Keratinocyte (primary cell): Measurements from ENCODE around the gene CARM1. TPM values are rescaled to one million over a fixed set of nuclear protein-coding genes. Genes with fewer than 3 reads are reported as not detected.

Source experiments
- DNase-seq: peaks from one replicate; pipeline ENCODE4 v3.0.0-alpha.2; 2011; ENCODE audit warnings: low read depth, missing footprints, low spot score
- FAIRE-seq: peaks from 2 replicates; lab custom pipeline; 2011; peaks lifted over from hg19 to GRCh38; lab: Jason Lieb, UNC
- H2AFZ ChIP-seq: 2 replicates; pipeline ENCODE4 v1.6.0; 2012; ENCODE audit warnings: low read length, control low read depth, inconsistent platforms; ENCODE audit not compliant: control insufficient read depth
- H3K27ac ChIP-seq: 2 replicates; pipeline ENCODE4 v1.5.1; 2011; ENCODE audit warnings: low read length; ENCODE audit not compliant: control insufficient read depth, insufficient read depth
- H3K27me3 ChIP-seq: 3 replicates; pipeline ENCODE4 v1.6.0; 2011; ENCODE audit warnings: low read length; ENCODE audit not compliant: control insufficient read depth, insufficient read depth; ENCODE audit errors: extremely low read depth
- H3K36me3 ChIP-seq, 2 experiments: 2 replicates in 1 of 2; 3 replicates in 1 of 2; pipeline ENCODE4 v1.5.1; 2011; ENCODE audit warnings: low read length in 2 of 2, mild to moderate bottlenecking in 1 of 2; ENCODE audit not compliant: control insufficient read depth in 2 of 2, insufficient read depth in 2 of 2; ENCODE audit errors: extremely low read depth in 1 of 2
- H3K4me1 ChIP-seq: 3 replicates; pipeline ENCODE4 v1.5.1; 2011; ENCODE audit warnings: low read length; ENCODE audit not compliant: control insufficient read depth, insufficient read depth; ENCODE audit errors: extremely low read depth
- H3K4me2 ChIP-seq: 3 replicates; pipeline ENCODE4 v1.6.0; 2011; ENCODE audit warnings: low read depth, low read length; ENCODE audit not compliant: control insufficient read depth, insufficient read depth; ENCODE audit errors: extremely low read depth
- H3K4me3 ChIP-seq, 3 experiments: fragments of 200-600 bp in 1 of 3; sonication (generic) in 1 of 3; 2 replicates in 2 of 3; 3 replicates in 1 of 3; pipeline ENCODE4 v1.5.1; 2011 to 2016; ENCODE audit warnings: low read length in 3 of 3, mild to moderate bottlenecking in 3 of 3, control low read depth in 2 of 3, inconsistent platforms in 1 of 3, low read depth in 1 of 3, mixed read lengths in 1 of 3, mixed run types in 1 of 3, moderate library complexity in 1 of 3; ENCODE audit not compliant: control insufficient read depth in 2 of 3, insufficient read depth in 2 of 3; ENCODE audit errors: extremely low read depth in 1 of 3
- H3K79me2 ChIP-seq: 2 replicates; pipeline ENCODE4 v1.6.0; 2012; ENCODE audit warnings: low read length; ENCODE audit not compliant: control insufficient read depth, insufficient read depth
- H3K9ac ChIP-seq: 3 replicates; pipeline ENCODE4 v1.6.0; 2011; ENCODE audit warnings: low read length; ENCODE audit not compliant: control insufficient read depth, insufficient read depth; ENCODE audit errors: extremely low read depth
- H3K9me1 ChIP-seq: 3 replicates; pipeline ENCODE4 v1.6.0; 2011; ENCODE audit warnings: low read length; ENCODE audit not compliant: control insufficient read depth, insufficient read depth; ENCODE audit errors: extremely low read depth
- H3K9me3 ChIP-seq: 2 replicates; pipeline ENCODE4 v1.5.1; 2012; ENCODE audit warnings: low read depth, low read length; ENCODE audit not compliant: control insufficient read depth
- H4K20me1 ChIP-seq: 3 replicates; pipeline ENCODE4 v1.6.0; 2011; ENCODE audit warnings: low read length; ENCODE audit not compliant: control insufficient read depth, insufficient read depth; ENCODE audit errors: extremely low read depth
- EZH2 ChIP-seq: IDR thresholded peaks from one replicate; pipeline ENCODE4 v1.6.1; 2012; ENCODE audit warnings: inconsistent platforms, mild to moderate bottlenecking, low read length, moderate library complexity
- dilution Hi-C: fragments of 300-500 bp; cut with MboI; formaldehyde crosslinking; loops from one replicate; pipeline ENCODE4 v1.7.0; 2020; ENCODE audit warnings: low sequenced_read_pairs; ENCODE audit not compliant: extremely low pct_ligation_motif_present
- polyA plus RNA-seq, 5 experiments: library from polyadenylated mRNA; depleted of rRNA in 3 of 5; stranded (reverse) in 3 of 5; stranded (forward) in 1 of 5; unstranded in 1 of 5; fragments of >200 nt; gene quantifications; 1 replicate in 1 of 5; 2 replicates in 3 of 5; 3 replicates in 1 of 5; pipeline versions ENCODE4 v1.2.1 to v1.2.3, GENCODE V29; 2011 to 2012; ENCODE audit warnings: missing spikeins in 2 of 5, low read depth in 1 of 5, low replicate concordance in 1 of 5
- TF ChIP-seq, protein P1 (sequence below), 3 experiments: IDR thresholded peaks in 1 of 3; conservative IDR thresholded peaks in 1 of 3; optimal IDR thresholded peaks in 1 of 3; 2 replicates in 2 of 3; 3 replicates in 1 of 3; pipeline versions ENCODE3 to v1.5.1; 2011; ENCODE audit warnings: low read length in 3 of 3, mild to moderate bottlenecking in 3 of 3, moderate library complexity in 2 of 3, control low read depth in 1 of 3, inconsistent platforms in 1 of 3; ENCODE audit not compliant: insufficient read depth in 2 of 3; ENCODE audit errors: extremely low read depth in 1 of 3

The CARM1 gene
- polyA plus RNA-seq, 1 donor (not counting 4 experiments of a cell fraction or from before 2014, with no cell fraction given): 22.8 TPM

DNA sequence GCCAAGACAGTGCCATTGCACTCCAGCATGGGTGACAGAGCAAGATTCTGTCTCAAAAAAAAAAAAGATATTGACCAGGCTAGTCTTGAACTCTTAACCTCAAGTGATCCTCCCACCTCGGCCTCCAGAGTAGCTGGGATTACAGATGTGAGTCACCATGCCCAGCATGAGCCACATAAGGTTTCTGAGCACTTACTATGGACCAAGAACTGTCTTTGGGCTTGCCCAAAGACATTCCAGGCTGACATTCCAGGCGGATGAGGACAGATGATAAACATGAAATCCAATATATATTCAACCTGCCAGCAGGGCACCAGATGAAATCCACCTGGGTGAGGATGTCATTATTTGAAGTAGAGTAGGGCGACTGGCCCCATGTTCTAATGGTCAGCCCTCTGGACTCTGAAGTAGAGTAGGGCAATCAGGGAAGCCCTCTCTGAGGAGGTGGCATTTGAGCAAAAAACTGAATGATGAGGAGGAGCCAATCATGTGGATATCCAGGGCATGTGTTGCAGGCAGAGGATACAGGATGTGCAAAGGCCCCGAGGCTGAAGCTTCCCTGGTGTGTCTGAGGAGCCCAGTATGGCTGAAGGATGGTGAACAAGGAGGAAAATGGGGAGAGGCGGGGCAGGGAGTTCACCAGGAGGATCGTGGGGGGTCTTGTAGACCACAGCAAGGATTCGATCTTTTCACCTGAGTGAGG, 19.1 kb upstream of the CARM1 start:
- H3K4me1 ChIP-seq: no peaks in the 10 kb centered on the region
- no peak overlapping the region for H2AFZ ChIP-seq
- dilution Hi-C loops: no loop called here
- H3K9me3 ChIP-seq: no peaks in the 10 kb centered on the region
- no peaks in the 10 kb centered on the region for H3K27me3 ChIP-seq
- no peaks in the 10 kb centered on the region for H4K20me1 ChIP-seq
- H3K4me3 ChIP-seq: no peak overlapping the region
- FAIRE-seq: no peak
- no peak overlapping the region for H3K4me2 ChIP-seq
- no peak overlapping the region for H3K9ac ChIP-seq
- no peaks in the 10 kb centered on the region for H3K36me3 ChIP-seq
- no peak overlapping the region for H3K27ac ChIP-seq
- DNase-seq: no peak
- no peaks in the 10 kb centered on the region for H3K9me1 ChIP-seq
- TF ChIP-seq EZH2: no peak
- TF ChIP-seq, protein P1, sequence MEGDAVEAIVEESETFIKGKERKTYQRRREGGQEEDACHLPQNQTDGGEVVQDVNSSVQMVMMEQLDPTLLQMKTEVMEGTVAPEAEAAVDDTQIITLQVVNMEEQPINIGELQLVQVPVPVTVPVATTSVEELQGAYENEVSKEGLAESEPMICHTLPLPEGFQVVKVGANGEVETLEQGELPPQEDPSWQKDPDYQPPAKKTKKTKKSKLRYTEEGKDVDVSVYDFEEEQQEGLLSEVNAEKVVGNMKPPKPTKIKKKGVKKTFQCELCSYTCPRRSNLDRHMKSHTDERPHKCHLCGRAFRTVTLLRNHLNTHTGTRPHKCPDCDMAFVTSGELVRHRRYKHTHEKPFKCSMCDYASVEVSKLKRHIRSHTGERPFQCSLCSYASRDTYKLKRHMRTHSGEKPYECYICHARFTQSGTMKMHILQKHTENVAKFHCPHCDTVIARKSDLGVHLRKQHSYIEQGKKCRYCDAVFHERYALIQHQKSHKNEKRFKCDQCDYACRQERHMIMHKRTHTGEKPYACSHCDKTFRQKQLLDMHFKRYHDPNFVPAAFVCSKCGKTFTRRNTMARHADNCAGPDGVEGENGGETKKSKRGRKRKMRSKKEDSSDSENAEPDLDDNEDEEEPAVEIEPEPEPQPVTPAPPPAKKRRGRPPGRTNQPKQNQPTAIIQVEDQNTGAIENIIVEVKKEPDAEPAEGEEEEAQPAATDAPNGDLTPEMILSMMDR (optimal IDR thresholded peaks at IDR 0.05 in 1 of 3, IDR thresholded peaks at IDR 0.05 in 1 of 3, conservative IDR thresholded peaks at IDR 0.05 in 1 of 3; ENCODE audit: extremely low read depth in 1 of 3, insufficient read depth in 2 of 3, low read length in 3 of 3): no peak
- H3K79me2 ChIP-seq: no peaks in the 10 kb centered on the region

- FAIRE-seq (no peak), DNase-seq (no peak)
- no peaks in the 10 kb centered on the region for H3K9me1 ChIP-seq
- H3K4me2 ChIP-seq: no peak overlapping the region
- H3K27me3 ChIP-seq: no peaks in the 10 kb centered on the region
- no peak overlapping the region for H3K27ac ChIP-seq
- no peaks in the 10 kb centered on the region for H3K4me1 ChIP-seq
- no peak overlapping the region for H2AFZ ChIP-seq
- no peaks in the 10 kb centered on the region for H3K79me2 ChIP-seq
- no peak overlapping the region for H3K9ac ChIP-seq
- H3K9me3 ChIP-seq: no peaks in the 10 kb centered on the region
- TF ChIP-seq EZH2: no peak
- TF ChIP-seq, protein P1 (optimal IDR thresholded peaks at IDR 0.05 in 1 of 3, IDR thresholded peaks at IDR 0.05 in 1 of 3, conservative IDR thresholded peaks at IDR 0.05 in 1 of 3; ENCODE audit: extremely low read depth in 1 of 3, insufficient read depth in 2 of 3, low read length in 3 of 3): no peak
- H3K36me3 ChIP-seq: no peaks in the 10 kb centered on the region
- dilution Hi-C loops: no loop called here
- no peaks in the 10 kb centered on the region for H4K20me1 ChIP-seq
- no peak overlapping the region for H3K4me3 ChIP-seq
Observed at GRCh38 chr19:10852941-10853340, 18.4 kb upstream of the CARM1 start.
